Fibroblast of mammary gland (primary cell): Measurements from ENCODE around the gene TSHZ2.

Source experiments
- DNase-seq: peaks from one replicate; pipeline ENCODE4 v3.0.0-alpha.2; 2010; ENCODE audit warnings: low read depth
- H3K4me3 ChIP-seq: 2 replicates; pipeline ENCODE4 v1.5.1; 2011; ENCODE audit warnings: low read depth, mild to moderate bottlenecking, low read length, moderate library complexity; ENCODE audit not compliant: control insufficient read depth
- TF ChIP-seq, protein P1 (sequence below): conservative IDR thresholded peaks from 2 replicates; pipeline ENCODE4 v1.5.1; 2011; ENCODE audit warnings: low read depth, low read length, inconsistent platforms; ENCODE audit not compliant: control insufficient read depth, insufficient read depth

The TSHZ2 gene

DNA sequence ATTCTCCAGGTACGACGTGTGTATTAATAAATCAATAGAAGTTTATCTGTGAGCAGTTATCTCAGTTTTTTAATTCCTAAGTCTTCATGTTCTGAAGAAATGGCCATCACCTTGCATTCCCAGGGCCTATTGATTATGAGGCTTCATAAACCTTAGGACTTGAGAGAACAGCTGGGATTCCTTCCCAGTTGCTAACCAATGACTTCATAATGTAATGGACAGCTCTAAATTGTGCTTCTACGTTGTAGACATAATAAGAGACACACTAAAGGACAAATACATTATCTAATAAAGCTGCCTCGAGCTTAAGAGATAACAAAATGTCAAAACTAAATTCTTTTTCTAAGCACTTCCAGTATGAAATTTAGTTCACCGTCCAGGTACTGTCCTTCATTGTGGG is 30.6 kb downstream of the TSHZ2 start:
- TF ChIP-seq, protein P1, sequence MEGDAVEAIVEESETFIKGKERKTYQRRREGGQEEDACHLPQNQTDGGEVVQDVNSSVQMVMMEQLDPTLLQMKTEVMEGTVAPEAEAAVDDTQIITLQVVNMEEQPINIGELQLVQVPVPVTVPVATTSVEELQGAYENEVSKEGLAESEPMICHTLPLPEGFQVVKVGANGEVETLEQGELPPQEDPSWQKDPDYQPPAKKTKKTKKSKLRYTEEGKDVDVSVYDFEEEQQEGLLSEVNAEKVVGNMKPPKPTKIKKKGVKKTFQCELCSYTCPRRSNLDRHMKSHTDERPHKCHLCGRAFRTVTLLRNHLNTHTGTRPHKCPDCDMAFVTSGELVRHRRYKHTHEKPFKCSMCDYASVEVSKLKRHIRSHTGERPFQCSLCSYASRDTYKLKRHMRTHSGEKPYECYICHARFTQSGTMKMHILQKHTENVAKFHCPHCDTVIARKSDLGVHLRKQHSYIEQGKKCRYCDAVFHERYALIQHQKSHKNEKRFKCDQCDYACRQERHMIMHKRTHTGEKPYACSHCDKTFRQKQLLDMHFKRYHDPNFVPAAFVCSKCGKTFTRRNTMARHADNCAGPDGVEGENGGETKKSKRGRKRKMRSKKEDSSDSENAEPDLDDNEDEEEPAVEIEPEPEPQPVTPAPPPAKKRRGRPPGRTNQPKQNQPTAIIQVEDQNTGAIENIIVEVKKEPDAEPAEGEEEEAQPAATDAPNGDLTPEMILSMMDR, result no peak
- H3K4me3 ChIP-seq, result no peak overlapping the region
- DNase-seq, result no peak

DNA sequence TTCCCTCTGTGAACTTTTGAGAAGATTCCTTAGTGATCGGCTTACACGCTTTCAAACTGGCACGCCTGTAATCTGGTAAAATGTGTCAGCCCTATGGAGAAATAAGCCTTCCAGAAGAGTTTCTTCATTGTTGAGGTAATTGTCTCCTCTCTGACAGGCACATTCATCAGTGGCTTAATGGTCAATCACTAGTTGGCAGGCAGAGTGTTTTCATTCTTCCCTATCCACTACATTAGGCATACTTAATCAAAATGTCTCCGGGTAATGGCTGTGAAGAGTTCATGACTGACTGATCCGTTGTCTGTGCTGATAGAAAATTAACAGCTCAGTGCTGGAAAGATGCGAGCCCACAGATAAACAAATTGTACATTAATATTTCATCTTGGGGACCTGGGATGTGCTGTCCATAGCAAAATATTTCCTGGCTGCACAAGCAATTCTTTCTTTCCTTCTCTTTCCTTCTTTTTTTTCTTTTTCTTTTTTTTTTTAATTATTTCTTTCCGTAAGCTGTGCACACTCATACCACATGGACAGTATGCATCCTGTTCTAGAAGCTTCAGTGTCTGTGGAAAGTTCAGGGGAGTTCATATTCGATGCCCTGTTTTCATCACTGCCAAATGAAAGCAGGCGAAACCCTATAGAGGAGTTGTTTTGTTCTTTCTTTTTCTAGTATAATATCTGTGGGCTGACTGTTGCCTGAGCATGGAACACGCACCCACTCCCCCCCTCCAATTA is 31.4 kb downstream of the TSHZ2 start:
- H3K4me3 ChIP-seq, result no peak overlapping the region
- TF ChIP-seq, protein P1, result no peak
- DNase-seq, result peak; percentile 70

DNA sequence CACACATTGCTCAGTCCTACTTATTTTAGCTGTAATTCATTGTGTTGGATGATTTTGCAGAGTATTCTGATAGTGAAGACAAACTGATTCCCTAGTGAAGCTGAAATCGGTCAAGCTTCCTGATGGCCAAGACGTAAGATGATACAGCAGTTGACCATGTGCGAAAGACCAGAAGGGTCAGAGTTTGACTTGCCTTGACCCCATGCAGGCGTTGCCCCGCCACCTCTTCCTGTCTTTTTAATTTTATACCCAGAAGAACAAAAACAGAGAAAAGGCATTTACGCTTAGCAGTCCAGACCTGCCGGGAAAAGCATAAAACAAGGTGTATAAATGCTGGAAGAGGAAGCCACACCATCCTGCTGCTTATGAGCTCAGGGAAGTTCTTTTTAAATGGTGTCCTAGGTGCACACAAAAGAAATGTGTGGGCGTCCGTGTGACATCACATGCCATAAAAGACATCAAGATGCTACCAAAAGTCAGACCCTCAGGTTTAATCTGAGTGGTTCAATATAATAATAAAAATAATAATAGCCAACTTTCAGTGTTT is 32.2 kb downstream of the TSHZ2 start:
- no peak overlapping the region for H3K4me3 ChIP-seq
- TF ChIP-seq, protein P1, result no peak
- DNase-seq, result no peak

DNA sequence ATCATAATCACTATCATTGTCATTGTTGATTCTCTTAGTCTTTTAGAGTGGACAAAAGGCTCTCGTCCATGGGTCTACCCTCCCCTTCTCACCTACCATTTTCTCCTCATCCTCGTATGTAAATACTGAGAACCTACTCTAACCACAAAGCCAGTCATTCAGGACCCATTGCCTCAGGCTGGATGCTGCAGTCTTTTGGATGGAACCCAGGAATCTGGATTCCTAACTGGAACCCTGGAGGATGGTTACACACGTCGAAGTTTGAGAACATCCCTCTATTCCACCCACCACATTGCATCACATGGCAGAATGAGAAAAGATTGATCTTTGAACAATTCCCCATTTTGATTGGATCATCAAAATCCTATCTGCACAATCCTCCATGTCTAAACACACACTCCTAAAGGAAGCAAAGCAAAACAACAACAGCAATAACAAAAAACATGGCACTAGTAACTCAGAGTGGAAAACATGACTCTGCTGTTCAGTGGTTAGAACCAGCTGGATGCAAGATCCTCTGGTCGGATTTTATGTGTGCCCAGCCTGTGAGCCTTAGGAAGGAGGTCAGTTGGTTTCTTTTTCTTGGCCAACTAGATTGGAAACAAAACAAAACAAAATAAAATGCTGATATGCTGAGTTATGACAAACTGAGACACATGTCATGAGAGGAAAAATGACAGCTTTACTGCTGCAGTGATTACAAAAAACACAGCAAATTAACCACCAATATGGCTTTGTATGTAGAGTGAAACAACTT is 38.0 kb downstream of the TSHZ2 start:
- TF ChIP-seq, protein P1, result no peak
- H3K4me3 ChIP-seq, result no peak overlapping the region
- DNase-seq, result no peak

DNA sequence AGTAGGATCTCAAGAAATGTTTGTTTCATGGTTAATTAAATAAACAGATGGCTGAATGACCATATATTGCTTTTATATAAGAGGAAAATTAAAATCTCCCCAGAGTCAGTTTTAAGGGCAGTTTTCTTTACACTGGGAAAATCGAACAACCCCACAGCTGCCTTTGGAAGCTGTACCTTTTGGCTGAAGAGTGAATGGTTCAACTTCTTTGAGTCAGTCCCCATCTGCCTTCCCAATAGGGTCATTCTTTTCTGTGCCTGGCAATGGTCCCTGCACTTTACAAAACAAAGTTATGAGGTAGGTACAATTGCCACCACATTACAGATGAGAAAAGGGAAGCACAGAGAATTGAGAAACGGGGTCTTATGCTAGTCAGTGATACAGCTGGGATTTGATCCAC is 39.5 kb downstream of the TSHZ2 start:
- no peak overlapping the region for H3K4me3 ChIP-seq
- TF ChIP-seq, protein P1, result no peak
- no peak for DNase-seq

DNA sequence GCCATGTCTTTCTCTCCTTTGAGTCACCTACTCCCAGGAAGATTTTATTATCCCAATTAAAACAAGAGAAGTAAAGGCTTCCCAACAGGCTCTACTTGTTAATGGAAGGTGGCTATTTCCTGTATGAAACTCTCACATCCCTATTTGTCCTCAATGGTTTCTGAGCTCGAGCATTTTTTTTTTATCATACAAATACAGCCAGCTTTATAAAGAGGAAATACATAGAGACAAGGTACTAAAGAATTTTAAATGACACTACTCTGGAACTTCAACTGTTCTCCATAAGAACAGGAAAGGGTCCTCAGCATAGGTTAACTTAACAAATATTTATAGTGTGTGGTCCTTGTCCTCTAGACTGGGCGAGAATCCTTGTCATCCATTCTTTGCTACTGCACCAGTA is 41.0 kb downstream of the TSHZ2 start:
- DNase-seq, result no peak
- H3K4me3 ChIP-seq, result no peak overlapping the region
- TF ChIP-seq, protein P1, result no peak
